ENCODE data around the gene ENHO.

ENHO gene

GRCh38 chr9:34522971-34523797 is at the start of gene ENHO:
Gene ENHO, minus strand, starts transcription at chr9:34522990. Its CDS starts 1,295 bp downstream, at chr9:34521695.
- DNase-seq (ENCODE audit: low spot score): peak; percentile 93

GRCh38 chr9:34572092-34572491 is 49.3 kb upstream of the ENHO start:
- DNase-seq (ENCODE audit: low spot score): no peak

DNA sequence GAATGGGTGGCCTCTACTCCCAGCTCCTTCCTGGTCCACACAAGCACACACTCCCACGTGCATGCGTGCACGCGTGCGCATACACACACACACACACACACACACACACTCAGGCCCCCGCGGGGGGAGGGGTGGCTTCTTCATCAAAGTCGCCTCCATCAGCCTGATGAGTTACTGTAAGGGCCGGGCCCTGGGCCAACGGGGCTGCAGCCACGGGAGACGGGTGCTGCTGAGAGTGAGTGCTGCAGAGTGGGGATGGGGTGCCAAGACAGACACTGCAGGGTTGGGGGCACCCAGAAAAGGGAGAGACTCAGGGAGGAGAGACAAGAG is 48.7 kb upstream of the ENHO start:
- no peak for DNase-seq (ENCODE audit: low spot score)

DNA sequence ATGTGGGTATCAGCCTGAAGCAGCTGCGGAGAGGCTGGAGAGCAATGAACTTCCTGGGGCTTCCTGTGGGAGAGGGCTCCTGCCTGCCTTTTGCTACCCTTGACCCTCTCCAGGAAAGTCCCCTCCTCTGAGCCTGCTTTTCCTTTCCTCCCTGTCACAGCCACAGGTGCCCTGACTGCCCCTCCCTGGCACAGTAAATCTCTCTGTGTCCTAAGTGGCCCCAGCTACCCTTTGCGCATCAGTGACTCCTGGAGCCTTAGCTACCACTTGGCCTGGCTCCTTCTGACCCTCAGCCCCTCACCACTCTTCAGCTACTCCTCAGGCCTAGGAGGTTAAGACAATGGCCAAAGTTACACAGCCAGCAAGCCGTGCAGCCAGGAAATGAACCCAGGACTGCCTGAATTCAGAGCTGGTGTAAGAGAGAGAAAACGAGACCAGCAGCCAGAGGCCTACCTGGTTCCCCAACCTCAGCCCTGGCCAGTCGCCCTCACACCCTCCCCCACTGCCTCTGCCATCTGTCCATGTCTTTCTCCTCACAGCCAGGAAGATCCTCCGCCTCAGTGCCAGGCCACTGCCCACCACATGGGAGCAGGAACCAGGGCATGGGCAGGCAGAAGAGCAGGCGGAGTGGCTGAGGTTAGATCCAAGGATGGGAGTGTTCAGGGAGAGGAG is 48.2 kb upstream of the ENHO start:
- DNase-seq (ENCODE audit: low spot score): no peak

- peak; percentile 41 for DNase-seq (ENCODE audit: low spot score)
These were observed 47.6 kb upstream of the ENHO start for GRCh38 chr9:34570376-34570775.

DNA sequence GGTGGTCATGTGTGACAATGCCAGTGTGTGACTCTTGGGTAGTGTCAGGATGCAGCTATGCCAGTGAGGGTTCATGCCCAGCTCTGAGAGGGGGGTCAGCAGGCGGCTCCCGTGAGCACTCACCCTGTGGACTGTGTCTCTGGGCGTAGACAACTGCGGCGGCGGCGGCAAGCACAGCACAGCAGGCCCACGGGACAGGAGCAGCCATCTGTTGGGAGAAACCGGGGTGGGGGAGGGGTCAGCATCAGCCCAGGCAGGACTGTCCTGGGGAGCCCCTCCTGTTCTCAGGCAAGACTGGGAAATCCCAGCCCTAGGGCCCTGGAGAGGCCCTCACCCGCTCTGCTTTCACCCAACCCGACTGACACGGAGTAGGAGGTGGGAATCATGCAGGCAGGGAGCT is 46.0 kb upstream of the ENHO start:
- no peak for DNase-seq (ENCODE audit: low spot score)

DNA sequence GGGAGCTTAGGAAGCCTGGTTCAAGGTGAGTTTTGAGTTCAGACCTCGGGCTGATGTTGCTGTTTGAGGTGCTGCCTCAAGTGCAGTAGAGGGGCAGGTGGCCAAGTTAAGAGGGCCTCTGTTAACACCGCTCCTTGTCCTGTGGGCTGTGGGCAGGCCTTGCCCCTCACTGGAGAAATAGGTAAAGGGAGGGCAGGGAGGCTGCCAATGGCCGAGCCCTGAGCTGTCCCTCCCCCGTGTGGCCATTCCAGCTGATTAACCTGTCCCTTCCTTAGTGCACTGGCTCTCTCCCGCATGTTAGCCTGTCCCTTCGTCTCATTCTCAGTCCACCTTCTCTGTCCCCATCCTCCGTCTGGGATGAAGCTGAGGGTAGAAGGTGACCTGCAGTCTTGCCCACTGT is 45.3 kb upstream of the ENHO start:
- no peak for DNase-seq (ENCODE audit: low spot score)

- no peak for DNase-seq (ENCODE audit: low spot score)
These were observed 44.2 kb upstream of the ENHO start for GRCh38 chr9:34566972-34567371.

- no peak for DNase-seq (ENCODE audit: low spot score)
These were observed 43.5 kb upstream of the ENHO start for GRCh38 chr9:34566322-34566721.

DNA sequence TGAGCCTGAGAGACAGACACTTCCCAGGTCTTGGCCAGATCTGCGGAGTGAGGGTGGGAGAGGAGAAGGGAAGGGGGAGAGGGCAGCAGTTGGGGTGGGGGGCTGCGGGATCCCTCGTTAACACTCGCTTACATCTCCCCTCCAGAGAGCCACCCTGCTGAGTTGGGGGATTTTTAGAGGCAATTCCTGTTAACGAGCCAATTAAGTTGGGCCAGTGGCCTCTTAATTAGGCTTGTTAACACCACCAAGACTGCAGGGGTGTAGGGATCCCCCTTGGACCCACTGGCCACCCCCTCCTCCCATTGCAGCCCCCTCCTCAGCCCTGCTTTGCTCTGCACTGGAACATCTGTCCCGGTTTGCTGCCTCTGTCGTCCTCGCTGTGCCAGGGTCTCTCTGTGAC is 43.1 kb upstream of the ENHO start:
- DNase-seq (ENCODE audit: low spot score): no peak

DNA sequence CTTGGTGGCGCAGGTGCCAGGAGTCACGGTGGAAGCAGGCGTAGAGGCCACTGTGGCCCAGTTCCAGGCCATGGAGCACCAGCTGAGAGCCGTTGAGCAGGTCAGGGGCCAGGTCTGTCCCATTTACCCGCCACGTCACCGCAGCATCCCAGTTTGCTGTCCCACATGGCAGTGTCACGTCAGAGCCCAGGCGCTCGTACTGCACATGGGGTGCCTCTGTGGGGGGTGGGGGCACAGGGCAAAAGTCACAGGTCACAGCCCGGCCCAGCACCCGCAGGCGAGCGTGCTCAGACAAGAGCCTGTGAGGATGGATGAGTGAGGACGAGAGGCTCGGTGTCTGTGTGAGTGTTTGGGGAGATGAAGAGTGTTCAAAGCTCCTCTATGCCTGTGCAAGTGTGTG is 41.8 kb upstream of the ENHO start:
- DNase-seq (ENCODE audit: low spot score): no peak

GRCh38 chr9:34563262-34563661 is 40.5 kb upstream of the ENHO start:
- DNase-seq (ENCODE audit: low spot score): no peak

GRCh38 chr9:34562135-34562745 is 39.5 kb upstream of the ENHO start:
- no peak for DNase-seq (ENCODE audit: low spot score)

- no peak for DNase-seq (ENCODE audit: low spot score)
These were observed 37.9 kb upstream of the ENHO start for GRCh38 chr9:34560599-34561214.

DNA sequence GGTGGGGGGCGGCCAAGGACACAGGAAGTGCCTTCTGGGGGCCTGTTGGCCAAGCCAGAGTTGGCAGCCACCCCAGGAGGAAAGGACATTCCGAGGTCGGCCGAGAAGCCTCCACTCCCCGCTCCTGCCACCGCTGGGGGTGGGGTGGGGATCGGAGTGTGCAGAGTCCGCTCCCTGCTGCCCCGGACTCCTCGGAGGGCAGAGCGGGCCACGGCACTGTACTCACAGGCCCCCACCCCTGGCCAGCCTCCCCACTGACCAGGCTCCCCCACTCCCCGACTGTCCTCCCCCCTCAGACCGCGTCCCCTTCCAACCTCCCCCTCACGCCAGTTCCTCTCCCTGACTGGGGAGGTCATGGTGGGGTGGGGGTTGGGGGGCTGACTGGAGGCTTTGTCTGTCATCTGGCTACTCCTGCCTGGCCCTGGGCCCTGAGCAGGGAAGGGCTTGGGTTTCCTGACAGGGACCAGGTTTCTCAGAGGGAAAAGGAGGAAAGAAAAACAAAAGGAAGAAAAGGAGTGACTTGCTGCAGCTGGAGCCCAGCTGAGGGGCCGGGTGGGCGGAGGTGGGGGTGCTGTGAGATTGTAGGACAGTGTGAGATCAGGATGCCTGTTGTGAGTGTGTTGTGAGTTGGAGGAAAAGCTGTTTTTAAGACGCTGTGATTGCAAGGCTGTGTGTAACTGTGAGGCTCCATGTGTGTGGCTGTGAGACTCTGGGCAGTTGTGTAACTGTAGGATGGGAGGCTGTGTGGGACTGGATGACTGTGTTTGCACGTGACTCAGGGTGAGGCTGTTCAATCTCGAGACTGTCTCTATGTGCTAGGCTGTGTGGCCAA is 37.0 kb upstream of the ENHO start:
- DNase-seq (ENCODE audit: low spot score): peak; percentile 56

- DNase-seq (ENCODE audit: low spot score): no peak
These were observed 36.3 kb upstream of the ENHO start for GRCh38 chr9:34558919-34559623.

DNA sequence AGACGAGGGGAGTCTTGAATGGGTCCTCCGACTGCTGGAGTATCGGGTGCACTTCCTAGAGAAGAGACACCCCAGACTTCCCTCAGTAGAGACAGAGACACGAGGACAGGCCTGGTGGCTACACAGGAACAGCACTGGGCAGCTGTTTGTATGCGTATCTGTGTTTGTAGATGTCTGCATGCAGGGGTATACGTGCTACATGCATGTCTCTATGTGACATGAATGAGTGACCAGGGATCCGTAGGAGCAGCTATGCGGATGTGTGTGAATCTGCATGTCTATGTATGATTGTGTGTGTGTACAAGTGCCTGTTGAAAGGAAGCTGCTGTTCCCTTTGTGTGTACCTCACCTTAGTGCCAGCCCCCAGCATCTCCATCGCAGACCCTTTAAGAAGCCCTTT is 35.6 kb upstream of the ENHO start:
- no peak for DNase-seq (ENCODE audit: low spot score)

DNA sequence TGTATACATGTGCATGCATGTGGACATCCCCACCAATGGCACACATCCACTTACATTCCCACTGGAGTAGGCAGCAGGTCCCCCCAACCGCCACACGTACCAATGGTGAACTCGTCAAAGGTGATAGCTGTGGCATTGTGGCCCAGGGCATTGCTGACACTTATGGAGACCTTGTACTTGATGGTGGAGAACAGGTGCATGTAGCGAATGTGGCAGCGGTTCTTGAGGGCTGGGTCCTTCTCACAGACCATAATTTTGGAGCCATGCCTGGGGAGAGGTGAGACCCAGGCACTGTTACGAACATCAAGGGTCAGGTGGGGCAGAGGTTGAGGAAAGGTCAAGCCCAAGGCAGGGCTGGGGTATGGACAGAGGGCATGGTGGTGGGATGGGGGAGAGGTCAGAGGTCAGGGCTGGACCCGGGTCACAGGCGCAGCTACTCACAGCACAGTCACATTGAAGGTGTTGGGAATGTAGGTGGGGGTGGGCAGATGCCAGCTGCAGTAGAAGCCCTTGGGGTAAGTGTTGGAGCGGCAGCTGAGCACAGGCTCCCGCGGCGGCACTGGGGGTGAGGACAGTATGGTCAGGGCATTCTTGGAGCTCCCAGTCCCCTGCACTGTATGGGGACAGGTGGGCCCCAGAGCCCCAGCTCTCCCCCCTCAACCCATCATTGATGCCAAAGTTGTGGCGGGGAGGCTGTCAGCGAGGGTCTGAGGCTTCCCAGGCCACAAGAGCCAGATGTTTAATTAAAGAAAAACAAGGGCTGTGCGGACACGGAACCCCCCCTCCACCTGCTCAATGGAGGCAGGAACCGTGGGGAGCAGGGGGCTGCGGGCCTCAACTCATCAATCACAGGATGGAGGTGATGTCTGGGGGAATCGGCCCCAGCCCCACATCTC is 34.9 kb upstream of the ENHO start:
- no peak for DNase-seq (ENCODE audit: low spot score)

DNA sequence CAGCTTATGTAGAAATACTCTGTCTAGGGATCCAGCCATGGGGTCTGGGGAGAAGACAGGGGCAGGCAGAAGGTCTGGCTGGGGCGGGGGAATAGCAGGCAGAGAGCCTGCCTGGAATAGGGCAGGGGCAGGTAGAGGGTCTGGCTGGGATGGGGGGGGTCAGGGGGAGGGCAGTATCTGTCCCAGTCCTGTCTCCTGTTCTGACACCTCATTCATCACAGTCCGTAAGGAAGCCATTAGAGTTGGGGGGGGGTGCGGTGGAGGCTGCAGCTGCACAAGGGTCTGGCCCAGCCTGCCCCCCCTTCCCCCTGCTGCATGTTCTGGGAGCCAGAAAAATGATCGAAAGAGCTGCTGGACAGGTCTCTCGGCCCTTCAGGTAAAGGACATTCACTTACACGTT is 34.2 kb upstream of the ENHO start:
- no peak for DNase-seq (ENCODE audit: low spot score)

- no peak for DNase-seq (ENCODE audit: low spot score)
These were observed 33.2 kb upstream of the ENHO start for GRCh38 chr9:34555936-34556525.
